Epithelial cell of esophagus (primary cell): ENCODE results near the gene GALNTL6.

Experiments used
- DNase-seq: peaks from one replicate; pipeline ENCODE4 v3.0.0; 2010; ENCODE audit warnings: low read depth
- H3K4me3 ChIP-seq: 2 replicates; pipeline ENCODE4 v1.5.1; 2011; ENCODE audit warnings: mild to moderate bottlenecking, low read length, control low read depth
- TF ChIP-seq, protein P1 (sequence below): IDR thresholded peaks from 2 replicates; pipeline ENCODE4 v1.5.1; 2011; ENCODE audit warnings: low read depth, mild to moderate bottlenecking, low read length, control low read depth, inconsistent platforms; ENCODE audit not compliant: insufficient read depth; ENCODE audit errors: missing control alignments

GALNTL6 gene

DNA sequence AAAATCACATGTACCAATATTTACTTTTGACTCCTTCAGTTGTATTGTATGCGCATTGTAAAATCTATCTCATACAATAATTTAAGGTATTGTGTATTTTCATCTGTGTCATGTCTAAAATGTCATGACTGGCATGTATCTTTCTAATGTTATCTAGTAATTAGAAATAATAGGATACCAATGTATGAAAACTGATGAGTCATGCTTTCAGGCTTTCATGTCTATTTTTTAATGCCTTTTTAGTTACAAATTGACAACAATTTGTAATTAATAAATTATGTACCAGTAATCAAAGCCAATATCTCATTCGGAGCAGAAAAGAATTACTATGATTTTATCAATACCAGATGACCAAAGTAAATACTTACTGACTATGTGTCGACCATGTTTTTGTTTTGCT lies 107.7 kb downstream of the GALNTL6 start:
- TF ChIP-seq, protein P1, sequence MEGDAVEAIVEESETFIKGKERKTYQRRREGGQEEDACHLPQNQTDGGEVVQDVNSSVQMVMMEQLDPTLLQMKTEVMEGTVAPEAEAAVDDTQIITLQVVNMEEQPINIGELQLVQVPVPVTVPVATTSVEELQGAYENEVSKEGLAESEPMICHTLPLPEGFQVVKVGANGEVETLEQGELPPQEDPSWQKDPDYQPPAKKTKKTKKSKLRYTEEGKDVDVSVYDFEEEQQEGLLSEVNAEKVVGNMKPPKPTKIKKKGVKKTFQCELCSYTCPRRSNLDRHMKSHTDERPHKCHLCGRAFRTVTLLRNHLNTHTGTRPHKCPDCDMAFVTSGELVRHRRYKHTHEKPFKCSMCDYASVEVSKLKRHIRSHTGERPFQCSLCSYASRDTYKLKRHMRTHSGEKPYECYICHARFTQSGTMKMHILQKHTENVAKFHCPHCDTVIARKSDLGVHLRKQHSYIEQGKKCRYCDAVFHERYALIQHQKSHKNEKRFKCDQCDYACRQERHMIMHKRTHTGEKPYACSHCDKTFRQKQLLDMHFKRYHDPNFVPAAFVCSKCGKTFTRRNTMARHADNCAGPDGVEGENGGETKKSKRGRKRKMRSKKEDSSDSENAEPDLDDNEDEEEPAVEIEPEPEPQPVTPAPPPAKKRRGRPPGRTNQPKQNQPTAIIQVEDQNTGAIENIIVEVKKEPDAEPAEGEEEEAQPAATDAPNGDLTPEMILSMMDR: no peak
- no peak for DNase-seq
- no peak overlapping the region for H3K4me3 ChIP-seq

DNA sequence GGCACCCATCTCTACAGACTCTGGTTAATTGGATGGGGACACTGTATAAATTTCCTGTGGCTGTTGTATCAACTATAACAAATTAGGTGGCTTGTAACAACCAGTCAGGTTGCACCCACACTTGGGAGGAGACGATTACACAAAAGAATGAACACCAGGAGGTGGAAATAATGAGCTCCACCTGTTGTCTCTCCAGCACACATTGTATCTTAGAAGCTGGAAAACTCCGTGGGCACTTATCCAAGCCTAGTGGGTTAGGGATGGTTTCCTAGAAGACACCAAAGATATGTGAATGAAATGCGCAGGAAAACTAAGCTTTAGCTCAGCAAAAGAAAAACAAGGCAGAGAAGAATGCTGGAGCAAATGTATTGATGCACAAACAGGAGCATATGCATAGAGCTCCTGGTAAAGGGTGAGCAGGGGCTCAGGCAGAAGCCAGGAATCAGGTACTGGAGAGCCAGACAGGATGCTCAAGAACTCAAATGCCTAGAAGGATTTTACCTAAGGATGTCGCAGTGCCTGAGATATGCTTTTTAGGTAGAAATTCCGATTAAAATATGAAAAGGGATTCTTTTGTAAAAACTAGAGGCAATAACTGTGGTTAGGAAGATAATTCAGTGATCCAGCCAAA lies 111.7 kb downstream of the GALNTL6 start:
- H3K4me3 ChIP-seq: no peak overlapping the region
- DNase-seq: no peak
- TF ChIP-seq, protein P1: no peak

DNA sequence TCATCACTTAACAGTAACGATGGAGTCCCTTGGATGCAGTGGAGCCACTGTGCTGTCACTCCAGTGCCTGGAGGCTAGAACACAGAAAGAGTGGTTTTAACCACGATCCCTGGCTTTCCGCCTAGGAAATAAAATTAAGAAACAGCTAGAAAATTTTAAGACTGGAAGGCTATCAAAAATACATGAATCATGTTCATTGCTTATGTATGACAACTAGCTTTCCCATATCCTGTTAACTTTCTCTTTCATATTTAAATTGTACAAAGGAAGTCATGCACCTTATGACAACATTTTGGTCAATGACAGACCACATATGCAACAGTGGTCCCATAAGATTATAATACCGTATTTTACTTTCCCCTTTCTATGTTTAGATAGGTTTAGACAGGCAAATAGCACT lies 115.1 kb downstream of the GALNTL6 start:
- no peak for DNase-seq
- H3K4me3 ChIP-seq: no peak overlapping the region
- TF ChIP-seq, protein P1: no peak

DNA sequence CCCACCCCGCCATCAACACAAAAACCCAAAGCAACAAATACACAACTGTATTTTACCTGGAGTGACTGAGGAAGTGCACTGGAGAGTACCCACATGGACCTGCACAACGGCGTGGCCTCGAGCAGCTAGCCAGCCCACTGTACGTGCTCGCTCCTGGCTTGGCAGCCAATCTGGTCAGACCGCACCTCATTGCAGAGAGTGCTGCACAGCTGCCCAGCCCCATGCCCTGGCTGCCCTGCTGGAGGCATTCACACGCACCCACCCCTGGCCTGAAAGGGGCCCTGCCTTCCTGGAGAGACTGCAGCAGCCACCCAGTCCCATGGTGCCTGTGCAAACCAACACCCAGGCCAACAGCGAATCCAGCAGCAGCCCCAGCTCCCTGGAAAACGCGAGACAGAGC lies 116.3 kb downstream of the GALNTL6 start:
- TF ChIP-seq, protein P1: no peak
- DNase-seq: no peak
- H3K4me3 ChIP-seq: no peak overlapping the region

DNA sequence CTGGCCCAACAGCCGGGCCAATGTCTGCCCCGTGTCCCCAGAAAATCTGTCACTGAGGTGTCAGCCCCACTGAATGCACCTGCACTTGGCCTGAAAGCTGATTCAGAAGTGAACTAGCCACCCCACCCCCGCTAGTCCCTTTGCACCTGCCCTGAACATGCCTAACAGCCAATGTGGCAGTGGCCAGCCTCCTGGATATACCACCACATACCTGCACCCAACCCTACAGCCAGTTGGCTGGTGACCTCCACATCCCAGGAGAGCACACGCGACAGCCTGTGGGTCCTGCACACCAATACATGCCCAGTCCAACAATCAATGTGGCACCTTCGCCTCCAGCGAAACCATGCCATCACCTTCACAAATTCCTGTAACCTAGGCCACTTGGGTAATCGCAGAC lies 116.7 kb downstream of the GALNTL6 start:
- no peak overlapping the region for H3K4me3 ChIP-seq
- no peak for DNase-seq
- TF ChIP-seq, protein P1: no peak

DNA sequence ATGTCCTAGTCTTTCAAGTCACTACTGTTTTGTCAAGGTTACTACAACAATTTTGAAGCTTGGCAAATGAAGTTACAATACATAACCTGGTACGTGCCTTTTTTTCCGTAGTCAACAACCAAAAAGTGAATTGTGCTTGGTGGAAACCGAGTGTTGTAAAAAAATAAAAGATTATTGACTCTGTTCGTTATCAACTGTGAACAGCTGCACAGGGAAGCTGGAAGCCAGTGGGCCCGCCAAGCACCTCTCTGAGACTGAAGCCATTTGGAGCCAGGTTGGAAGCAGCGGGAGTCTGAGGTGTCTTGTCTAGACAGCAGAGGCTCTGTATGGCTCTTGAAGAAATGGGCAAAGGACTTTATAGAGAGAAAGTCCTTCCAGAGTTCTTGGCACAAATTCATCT lies 119.0 kb downstream of the GALNTL6 start:
- TF ChIP-seq, protein P1: no peak
- no peak overlapping the region for H3K4me3 ChIP-seq
- no peak for DNase-seq

DNA sequence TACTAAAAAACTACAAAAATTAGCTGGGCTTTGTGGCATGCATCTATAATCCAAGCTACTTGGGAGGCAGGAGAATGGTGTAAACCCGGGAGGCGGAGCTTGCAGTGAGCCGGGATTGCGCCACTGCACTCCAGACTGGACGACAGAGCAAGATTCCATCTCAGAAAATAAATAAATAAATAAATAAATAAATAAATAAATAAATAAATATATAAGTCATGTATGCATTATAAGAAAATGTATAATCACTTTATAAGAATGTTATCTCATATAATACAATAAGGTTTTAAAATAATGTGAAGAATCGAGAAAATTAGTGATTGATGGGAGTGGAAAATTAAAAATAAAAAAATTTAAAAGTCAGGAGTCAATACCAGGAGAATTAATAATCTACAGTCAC lies 127.5 kb downstream of the GALNTL6 start:
- no peak overlapping the region for H3K4me3 ChIP-seq
- no peak for DNase-seq

More for the DNA sequence above, 127.5 kb downstream of the GALNTL6 start:
- TF ChIP-seq, protein P1: no peak
